Ureter (tissue), 1 donor: ENCODE data around the gene IRF4. TPM values are rescaled to one million over a fixed set of nuclear protein-coding genes. Genes with fewer than 3 reads are reported as not detected.

Experiments
- DNase-seq: peaks from one replicate; pipeline ENCODE4 v3.0.0-alpha.2; 2020; ENCODE audit warnings: low spot score
- total RNA-seq: library from RNA; stranded (reverse); gene quantifications from one replicate; pipeline ENCODE4 v1.2.4, GENCODE V29; 2023
- donor health status: DM: yes; HTN: yes; CAD: no.

IRF4 gene
- total RNA-seq, 1 donor from 2014 or later: 12.1 TPM

GRCh38 chr6:353642-354614, 37.6 kb upstream of the IRF4 start:
- no peak for DNase-seq

DNA sequence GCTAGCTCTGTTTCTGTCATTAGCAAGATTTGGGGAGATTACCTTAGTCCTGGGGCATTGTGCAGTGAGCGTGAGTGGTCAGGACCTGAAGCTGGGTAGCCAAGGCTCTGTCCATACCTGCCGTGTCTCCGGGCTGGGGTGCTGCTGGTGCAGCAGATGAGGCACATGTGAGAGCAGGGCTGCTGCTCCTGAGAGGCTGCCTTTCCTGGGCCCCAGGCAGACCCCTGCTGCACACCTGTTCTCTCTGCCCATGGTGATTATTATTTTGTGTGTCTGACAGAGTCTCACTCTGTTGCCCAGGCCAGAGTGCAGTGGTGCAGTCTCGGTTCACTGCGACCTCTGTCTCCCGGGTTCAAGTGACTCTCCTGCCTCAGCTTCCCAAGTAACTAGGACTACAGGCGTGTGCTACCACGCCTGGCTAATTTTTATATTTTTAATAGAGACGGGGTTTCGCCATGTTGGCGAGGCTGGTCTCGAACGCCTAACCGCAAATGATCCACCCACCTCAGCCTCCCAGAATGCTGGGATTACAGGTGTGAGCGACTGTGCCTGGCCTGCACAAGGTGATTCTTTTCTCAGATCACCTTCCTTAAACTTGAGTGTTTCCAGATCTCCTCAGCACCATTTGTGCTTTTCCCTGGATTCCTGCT, 36.8 kb upstream of the IRF4 start:
- no peak for DNase-seq

GRCh38 chr6:355373-356208, 36.0 kb upstream of the IRF4 start:
- no peak for DNase-seq

DNA sequence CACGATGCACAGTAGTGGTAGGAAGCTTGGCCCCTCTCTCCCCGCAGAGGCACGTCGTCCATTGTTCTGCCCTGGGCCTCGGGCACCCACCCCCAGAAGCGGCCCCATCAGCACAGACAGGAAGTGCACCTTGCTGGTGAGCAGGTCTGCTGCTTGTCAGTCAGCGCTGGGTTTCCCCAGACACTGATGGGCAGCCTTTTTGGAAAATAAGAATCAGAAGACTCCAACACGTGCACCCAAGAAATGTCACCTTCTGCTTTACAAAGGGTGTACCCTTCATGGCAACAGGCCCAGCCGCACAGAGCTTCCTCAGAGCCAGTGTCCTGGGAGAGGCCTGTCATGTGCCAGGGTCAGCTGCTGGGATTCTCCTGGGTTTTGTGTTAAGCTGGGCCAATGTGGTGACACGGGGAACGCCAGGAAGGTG, 34.7 kb upstream of the IRF4 start:
- no peak for DNase-seq

- no peak for DNase-seq
These were observed 34.2 kb upstream of the IRF4 start for GRCh38 chr6:357261-357790.

DNA sequence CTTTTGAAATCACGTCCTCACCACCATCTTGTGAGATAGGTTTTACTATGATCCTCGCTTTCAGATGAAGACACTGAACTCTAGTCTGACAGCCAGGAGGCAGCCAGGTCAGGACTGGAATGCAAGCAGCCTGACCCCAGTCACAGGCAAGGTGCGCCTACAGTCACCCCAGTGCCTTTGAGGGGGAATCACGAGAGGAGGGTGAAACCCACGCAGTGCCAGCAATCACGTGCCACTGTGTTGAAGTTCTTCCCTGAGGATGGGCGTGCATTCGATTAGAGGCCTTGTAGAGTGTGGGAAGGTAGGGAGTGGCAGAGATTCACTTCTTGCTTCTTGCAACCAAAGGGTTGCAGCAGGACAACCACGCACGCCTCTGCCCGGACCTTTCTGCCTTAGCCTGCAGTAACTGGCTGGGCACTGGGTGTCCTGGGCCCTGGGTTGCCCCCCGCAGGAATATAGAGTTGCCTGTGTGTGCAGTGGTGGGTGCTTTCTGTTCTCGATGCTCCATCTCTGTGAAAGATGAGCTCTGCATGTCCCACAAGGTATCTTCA, 33.7 kb upstream of the IRF4 start:
- no peak for DNase-seq

DNA sequence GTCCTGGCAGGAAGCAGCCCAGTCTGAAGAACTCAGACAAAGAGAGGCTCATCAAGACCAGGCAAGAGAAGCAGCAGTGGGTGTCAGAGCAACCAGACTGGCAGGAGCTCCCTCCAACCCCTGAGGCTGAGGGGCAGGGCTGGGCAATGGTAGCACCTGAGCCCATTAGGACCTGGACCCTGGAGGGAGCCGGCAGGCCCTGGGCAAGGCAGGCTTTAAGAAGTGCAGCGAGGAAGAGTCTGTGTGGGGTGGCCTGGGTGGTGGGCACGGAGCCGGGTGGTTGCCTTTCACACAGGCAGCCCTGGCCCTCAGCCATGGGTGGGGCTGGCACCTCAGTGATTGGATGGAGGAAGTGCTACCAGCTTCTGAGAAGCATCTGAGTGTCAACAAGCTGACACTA, 33.1 kb upstream of the IRF4 start:
- DNase-seq: no peak

GRCh38 chr6:358847-359246, 32.7 kb upstream of the IRF4 start:
- DNase-seq: no peak

DNA sequence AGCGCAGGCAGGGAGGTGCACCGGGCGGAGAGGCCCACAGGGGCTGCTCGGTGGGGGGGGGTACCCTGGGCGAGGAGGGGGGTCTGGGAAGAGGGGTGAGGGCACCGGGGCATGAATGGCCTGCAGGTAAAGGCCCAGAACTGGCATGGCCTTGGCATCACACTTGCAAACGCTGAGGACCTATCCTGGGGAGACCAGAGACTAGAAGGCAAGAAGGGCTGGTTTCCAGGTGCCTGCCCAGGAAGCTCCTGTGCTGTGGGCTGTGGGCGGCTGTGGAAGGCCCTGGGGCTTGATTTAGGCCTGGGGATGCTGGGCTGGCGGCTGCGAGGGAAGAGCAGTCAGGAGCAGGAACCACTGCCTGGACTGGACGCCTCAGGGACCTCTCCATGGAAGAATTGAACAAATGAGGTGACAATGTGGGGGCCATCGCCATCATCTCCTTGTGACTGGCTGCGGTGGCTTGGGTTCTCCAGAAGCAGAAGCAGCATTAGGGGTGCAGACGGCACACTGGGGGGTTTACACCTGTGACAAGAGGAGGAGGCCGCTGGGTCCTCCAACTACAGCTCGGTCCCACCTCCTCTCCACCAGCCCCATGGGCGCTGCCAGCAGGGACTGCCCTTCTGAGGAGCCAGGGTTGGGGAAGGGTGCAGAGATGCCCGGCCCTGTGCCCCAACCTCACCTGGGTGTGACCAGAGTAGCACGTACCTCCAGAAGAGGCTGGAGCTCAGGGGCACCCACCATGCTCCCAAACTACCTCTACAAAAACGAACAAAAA, 32.1 kb upstream of the IRF4 start:
- no peak for DNase-seq

GRCh38 chr6:360349-360748, 31.2 kb upstream of the IRF4 start:
- DNase-seq: no peak

GRCh38 chr6:360764-361373, 30.7 kb upstream of the IRF4 start:
- no peak for DNase-seq

GRCh38 chr6:361411-362132, 30.0 kb upstream of the IRF4 start:
- DNase-seq: no peak

DNA sequence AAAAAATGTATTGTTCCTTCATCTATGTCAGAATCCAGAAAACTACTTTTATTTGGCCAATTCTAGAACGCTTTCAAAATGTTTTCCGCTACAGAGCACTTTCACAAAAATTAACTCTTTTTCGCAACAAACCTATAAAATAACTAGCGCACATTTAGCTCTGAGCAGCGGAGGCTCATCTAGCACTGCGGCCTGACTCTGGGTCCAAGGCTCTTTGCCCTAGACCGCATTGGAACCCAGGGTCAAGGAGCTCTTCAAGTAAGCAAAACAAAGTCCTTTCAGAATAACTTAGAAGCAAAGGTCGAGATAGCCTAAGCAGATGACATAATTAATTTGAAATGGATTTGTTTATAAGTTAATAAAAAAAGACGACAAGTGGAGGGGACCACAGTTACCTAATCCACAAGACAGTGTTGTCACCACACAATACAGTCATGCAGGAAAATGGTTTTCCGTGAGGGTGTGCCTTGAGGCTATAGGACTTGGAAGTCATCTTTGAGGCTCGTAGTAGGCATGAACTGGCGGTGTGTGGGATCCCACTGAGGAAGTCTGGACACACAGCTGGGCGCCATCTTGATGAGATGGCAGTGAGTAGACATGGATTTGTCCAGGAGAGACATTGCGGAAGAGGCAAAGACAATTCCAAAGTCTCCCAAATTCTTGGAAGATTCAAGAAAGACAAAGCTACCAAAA, 29.2 kb upstream of the IRF4 start:
- no peak for DNase-seq

GRCh38 chr6:362924-363249, 28.7 kb upstream of the IRF4 start:
- no peak for DNase-seq

GRCh38 chr6:363291-363690, 28.3 kb upstream of the IRF4 start:
- DNase-seq: no peak

GRCh38 chr6:363909-364308, 27.6 kb upstream of the IRF4 start:
- DNase-seq: no peak

DNA sequence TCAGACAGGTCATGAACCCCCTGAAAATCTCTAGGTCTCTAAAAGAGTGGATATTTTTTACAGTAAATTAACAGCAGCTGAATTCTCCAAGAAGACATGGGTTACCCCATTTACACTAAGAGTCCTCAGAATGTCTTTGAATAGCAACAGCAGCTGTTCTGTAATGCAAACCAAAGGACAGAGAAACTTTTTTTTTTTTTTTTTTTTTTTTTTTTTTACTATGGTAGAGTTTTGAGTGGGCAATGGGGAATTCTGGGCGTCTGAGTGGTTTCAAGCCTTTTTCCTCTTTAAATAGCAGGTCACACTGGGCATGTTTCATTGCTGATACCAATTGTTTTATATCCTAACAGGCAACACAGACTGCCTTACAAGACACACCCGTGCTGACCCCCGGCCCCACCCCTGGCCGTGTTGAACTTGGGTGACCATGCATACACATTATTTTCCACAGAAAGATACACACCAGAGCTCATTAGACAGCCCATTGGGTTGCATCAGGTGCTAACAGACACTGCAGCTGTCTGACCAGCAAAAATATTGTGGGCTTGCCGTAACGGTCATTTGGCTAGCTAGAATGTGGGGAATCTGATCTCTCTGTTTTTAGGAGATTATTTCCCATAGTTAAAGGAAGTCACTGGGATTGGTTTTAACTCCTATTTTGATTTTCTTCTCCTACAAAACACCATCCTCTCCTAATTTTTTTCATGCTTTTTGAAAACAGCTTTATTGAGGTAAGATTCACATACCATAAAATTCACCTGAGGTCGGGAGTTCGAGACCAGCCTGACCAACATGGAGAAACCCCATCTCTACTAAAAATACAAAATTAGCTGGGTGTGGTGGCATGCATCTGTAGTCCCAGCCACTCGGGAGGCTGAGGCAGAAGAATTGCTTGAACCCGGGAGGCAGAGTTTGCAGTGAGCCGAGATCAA, 26.7 kb upstream of the IRF4 start:
- no peak for DNase-seq

GRCh38 chr6:365835-366234, 25.7 kb upstream of the IRF4 start:
- DNase-seq: no peak
